GM19463 (cell line): ENCODE measurements around the gene METTL9.
"Not testable (repeated sequence)": the region's sequence is repeated elsewhere in the genome, so short reads cannot be mapped to it uniquely, and the experiment has no call there.

Experiments
- ATAC-seq: cut with Tn5 transposase; IDR thresholded peaks from one replicate; pipeline ENCODE4 v1.9.1; 2021; ENCODE audit warnings: mild to moderate bottlenecking, moderate library complexity; ENCODE audit not compliant: unreplicated experiment

The METTL9 gene

GRCh38 chr16:21599122-21600030 is at the start of gene METTL9:
Gene METTL9, plus strand, starts transcription at chr16:21599577. Its CDS starts 157 bp downstream, at chr16:21599734.
- ATAC-seq: peak; percentile 92

- not testable (repeated sequence) for ATAC-seq
These were observed 49.4 kb upstream of the METTL9 start for GRCh38 chr16:21549975-21550374.

- not testable (repeated sequence) for ATAC-seq
These were observed 48.9 kb upstream of the METTL9 start for GRCh38 chr16:21550435-21550834.

- ATAC-seq: not testable (repeated sequence)
These were observed 48.3 kb upstream of the METTL9 start for GRCh38 chr16:21551076-21551475.

GRCh38 chr16:21551600-21551999 is 47.8 kb upstream of the METTL9 start:
- ATAC-seq: not testable (repeated sequence)

GRCh38 chr16:21553481-21554296 is 45.7 kb upstream of the METTL9 start:
- not testable (repeated sequence) for ATAC-seq

GRCh38 chr16:21554795-21555585 is 44.4 kb upstream of the METTL9 start:
- ATAC-seq: peak; percentile 98

GRCh38 chr16:21555621-21556020 is 43.8 kb upstream of the METTL9 start:
- ATAC-seq: not testable (repeated sequence)

- not testable (repeated sequence) for ATAC-seq
These were observed 43.3 kb upstream of the METTL9 start for GRCh38 chr16:21556026-21556595.

GRCh38 chr16:21556651-21557241 is 42.6 kb upstream of the METTL9 start:
- ATAC-seq: not testable (repeated sequence)

GRCh38 chr16:21560462-21560861 is 38.9 kb upstream of the METTL9 start:
- no peak for ATAC-seq

GRCh38 chr16:21563676-21564075 is 35.7 kb upstream of the METTL9 start:
- ATAC-seq: no peak

- ATAC-seq: not testable (repeated sequence)
These were observed 35.0 kb upstream of the METTL9 start for GRCh38 chr16:21564367-21564766.

- no peak for ATAC-seq
These were observed 33.9 kb upstream of the METTL9 start for GRCh38 chr16:21565507-21565860.

- no peak for ATAC-seq
These were observed 33.3 kb upstream of the METTL9 start for GRCh38 chr16:21565861-21566669.

GRCh38 chr16:21566891-21567414 is 32.4 kb upstream of the METTL9 start:
- ATAC-seq: no peak

- ATAC-seq: not testable (repeated sequence)
These were observed 31.9 kb upstream of the METTL9 start for GRCh38 chr16:21567496-21567895.

- no peak for ATAC-seq
These were observed 30.7 kb upstream of the METTL9 start for GRCh38 chr16:21568502-21569189.

- ATAC-seq: no peak
These were observed 28.7 kb upstream of the METTL9 start for GRCh38 chr16:21570676-21571017.
